ENCODE data around the gene RASGRF1.

- TF ChIP-seq CTCF (IDR thresholded peaks at IDR 0.05 in 8 of 11, conservative IDR thresholded peaks at IDR 0.05 in 3 of 11) = no peak
- TF ChIP-seq POLR2AphosphoS5 (IDR thresholded peaks at IDR 0.05) = peak in 2 of 3 donors; percentile 35 to 61
These were observed 163.3 kb downstream of the RASGRF1 start for GRCh38 chr15:78927077-78927790.

Measured in spleen (tissue), 7 donors.